GM23338 (cell line): ENCODE measurements around the gene SHISA2.

Experiments
- CREB1 ChIP-seq: fragments of 250-450 bp; sonication (Bioruptor Pico); IDR thresholded peaks from 2 replicates; pipeline ENCODE4 v1.5.0; 2020; ENCODE audit warnings: low read depth, mild to moderate bottlenecking, moderate library complexity
- CTCF ChIP-seq, 2 experiments: fragments of 200-600 bp in 1 of 2; sonication (generic) in 1 of 2; conservative IDR thresholded peaks; 2 replicates each; pipeline versions ENCODE4 v1.5.1 to v1.6.1; 2016 to 2017; ENCODE audit warnings: antibody characterized with exemption in 2 of 2, low read depth in 2 of 2, mild to moderate bottlenecking in 2 of 2, moderate library complexity in 1 of 2
- EZH2 ChIP-seq: fragments of 200-600 bp; sonication (generic); IDR thresholded peaks from one replicate; pipeline ENCODE4 v1.8.0; 2017; ENCODE audit warnings: antibody characterized with exemption, mild to moderate bottlenecking, low read depth; ENCODE audit not compliant: unreplicated experiment
- EZH2phosphoT487 ChIP-seq: fragments of 200-600 bp; sonication (generic); IDR thresholded peaks from one replicate; pipeline ENCODE4 v1.8.1; 2018; ENCODE audit warnings: antibody characterized with exemption; ENCODE audit not compliant: unreplicated experiment
- POLR2AphosphoS5 ChIP-seq: IDR thresholded peaks from 2 replicates; pipeline ENCODE4 v1.6.1; 2016; ENCODE audit warnings: antibody characterized with exemption, low read depth

GRCh38 chr13:26071691-26072090, 19.9 kb upstream of the SHISA2 start:
- TF ChIP-seq EZH2phosphoT487 (no peak), CTCF (conservative IDR thresholded peaks at IDR 0.05; ENCODE audit: low read depth in 2 of 2) (no peak), EZH2 (no peak), POLR2AphosphoS5 (no peak), CREB1 (no peak)
